Urinary bladder (tissue), 4 donors: ENCODE measurements around the gene CILP2. TPM values are rescaled to one million over a fixed set of nuclear protein-coding genes. Genes with fewer than 3 reads are reported as not detected.

Experiments used
- DNase-seq: peaks from one replicate; pipeline ENCODE4 v3.0.0-alpha.2; 2015; ENCODE audit errors: extremely low spot score
- H3K27ac ChIP-seq: one replicate; pipeline ENCODE4 v1.5.1; 2013; ENCODE audit warnings: low read depth, mild to moderate bottlenecking, moderate library complexity
- H3K36me3 ChIP-seq: one replicate; pipeline ENCODE4 v1.6.1; 2013; ENCODE audit warnings: mild to moderate bottlenecking, moderate library complexity; ENCODE audit not compliant: insufficient read depth
- H3K4me1 ChIP-seq: one replicate; pipeline ENCODE4 v1.6.1; 2013; ENCODE audit warnings: mild to moderate bottlenecking, moderate library complexity; ENCODE audit not compliant: insufficient read depth
- H3K4me3 ChIP-seq: one replicate; pipeline ENCODE4 v1.5.1; 2013; ENCODE audit warnings: low read depth, low read length
- WGBS: extraction: QIAGEN DNeasy Blood & Tissue Kit; methylation state at CpG from one replicate; pipeline ENCODE4 v1.1.7; 2013; 5-methylcytosine and 5-hydroxymethylcytosine counted together
- polyA plus RNA-seq: library from polyadenylated mRNA; stranded (reverse); fragments of 200-250 nt; gene quantifications from one replicate; pipeline ENCODE4 v1.2.3, GENCODE V29; 2013
- total RNA-seq: library from RNA; depleted of rRNA; stranded (reverse); fragments of >200 nt; gene quantifications from one replicate; pipeline ENCODE4 v1.2.3, GENCODE V29; 2014
- donor health status: healthy with polysubstance abuse.
- donor health status: healthy.

CILP2 gene
- 0.32 TPM for total RNA-seq
- polyA plus RNA-seq: 0.32 TPM

GRCh38 chr19:19538061-19538784, at the start of gene CILP2:
Gene CILP2 (plus strand): TSS chr19:19538265. CDS start chr19:19538350, 85 bp downstream.
- 2% methylated on average over 56 of the region's 56 CpGs for WGBS
- Histone ChIP-seq H3K4me3 (peak within 1 kb of the TSS; percentile 27), H3K27ac (no peak within 1 kb of the TSS), H3K36me3 (no peaks in the 10 kb centered on the region), H3K4me1 (no peaks in the 10 kb centered on the region)
- no peak for DNase-seq

GRCh38 chr19:19488875-19489690, 49.0 kb upstream of the CILP2 start:
- DNase-seq: peak; percentile 90
- Histone ChIP-seq H3K27ac (peak overlapping the region; percentile 62), H3K4me1 (peaks cover 2% of the 10 kb centered on the region), H3K36me3 (no peaks in the 10 kb centered on the region), H3K4me3 (no peak overlapping the region)
- WGBS: 26% methylated on average over 14 of the region's 14 CpGs

- 70% methylated on average over 9 of the region's 9 CpGs for WGBS
- Histone ChIP-seq H3K4me3 (no peak overlapping the region), H3K4me1 (peaks cover 2% of the 10 kb centered on the region), H3K27ac (peak overlapping the region; percentile 63), H3K36me3 (no peaks in the 10 kb centered on the region)
- no peak for DNase-seq
Observed at GRCh38 chr19:19489804-19490204, 48.3 kb upstream of the CILP2 start.

GRCh38 chr19:19490214-19490968, 47.7 kb upstream of the CILP2 start:
- H3K27ac ChIP-seq: peak overlapping the region; percentile 63
- H3K36me3 ChIP-seq: no peaks in the 10 kb centered on the region
- no peaks in the 10 kb centered on the region for H3K4me1 ChIP-seq
- WGBS: 29% methylated on average over 20 of the region's 20 CpGs
- no peak overlapping the region for H3K4me3 ChIP-seq
- peak; percentile 79 for DNase-seq

GRCh38 chr19:19491321-19492025, 46.6 kb upstream of the CILP2 start:
- no peaks in the 10 kb centered on the region for H3K36me3 ChIP-seq
- DNase-seq: no peak
- no peak overlapping the region for H3K27ac ChIP-seq
- 87% methylated on average over 15 of the region's 15 CpGs for WGBS
- H3K4me1 ChIP-seq: no peaks in the 10 kb centered on the region
- no peak overlapping the region for H3K4me3 ChIP-seq

GRCh38 chr19:19492026-19492610, 45.9 kb upstream of the CILP2 start:
- Histone ChIP-seq H3K36me3 (no peaks in the 10 kb centered on the region), H3K4me3 (no peak overlapping the region), H3K4me1 (no peaks in the 10 kb centered on the region), H3K27ac (no peak overlapping the region)
- 90% methylated on average over 21 of the region's 21 CpGs for WGBS
- DNase-seq: no peak

- no peak for DNase-seq
- Histone ChIP-seq H3K4me1 (no peaks in the 10 kb centered on the region), H3K36me3 (peaks cover 4% of the 10 kb centered on the region), H3K27ac (no peak overlapping the region), H3K4me3 (no peak overlapping the region)
- WGBS: 91% methylated on average over 15 of the region's 15 CpGs
Observed at GRCh38 chr19:19493841-19494546, 44.1 kb upstream of the CILP2 start.

GRCh38 chr19:19495614-19496603, 42.2 kb upstream of the CILP2 start:
- DNase-seq: no peak
- Histone ChIP-seq H3K27ac (no peak overlapping the region), H3K4me3 (no peak overlapping the region), H3K4me1 (no peaks in the 10 kb centered on the region), H3K36me3 (peaks cover 4% of the 10 kb centered on the region)
- WGBS: 94% methylated on average over 30 of the region's 30 CpGs

- DNase-seq: no peak
- H3K4me1 ChIP-seq: no peaks in the 10 kb centered on the region
- WGBS: 92% methylated on average over 33 of the region's 33 CpGs
- peaks cover 4% of the 10 kb centered on the region for H3K36me3 ChIP-seq
- H3K27ac ChIP-seq: no peak overlapping the region
- no peak overlapping the region for H3K4me3 ChIP-seq
Observed at GRCh38 chr19:19498255-19498991, 39.6 kb upstream of the CILP2 start.

- Histone ChIP-seq H3K4me1 (no peaks in the 10 kb centered on the region), H3K27ac (no peak overlapping the region), H3K36me3 (peaks cover 4% of the 10 kb centered on the region), H3K4me3 (no peak overlapping the region)
- no peak for DNase-seq
- WGBS: 85% methylated on average over 18 of the region's 18 CpGs
Observed at GRCh38 chr19:19499272-19499995, 38.6 kb upstream of the CILP2 start.
